SHP77 treated with DMSO at 0.1 percent for 48 hours (cell line): ENCODE data around the gene TAC4.

Experiments
- DNase-seq: peaks from one replicate; lab custom pipeline; 2025; lab: John Stamatoyannopoulos, UW

TAC4 gene

DNA sequence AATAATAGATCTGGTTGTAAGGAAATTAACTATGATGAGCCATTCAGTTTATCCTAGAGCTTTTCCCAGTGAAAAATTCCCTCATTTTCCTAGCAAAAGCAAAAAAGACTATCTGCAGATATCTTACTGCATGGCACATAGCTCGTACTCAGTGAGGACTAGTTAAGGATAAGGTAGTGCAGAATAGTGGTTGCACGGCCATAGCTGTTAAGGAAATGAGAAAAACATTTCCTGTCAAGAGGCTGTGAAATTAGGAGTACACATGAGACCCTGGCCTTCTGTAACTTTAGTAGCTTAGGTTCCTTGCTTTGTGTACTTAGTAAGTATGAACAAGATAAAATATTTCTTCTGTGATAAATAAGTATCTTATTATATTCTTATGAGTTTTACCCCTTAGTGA lies 49.1 kb downstream of the TAC4 start:
- DNase-seq, result no peak

DNA sequence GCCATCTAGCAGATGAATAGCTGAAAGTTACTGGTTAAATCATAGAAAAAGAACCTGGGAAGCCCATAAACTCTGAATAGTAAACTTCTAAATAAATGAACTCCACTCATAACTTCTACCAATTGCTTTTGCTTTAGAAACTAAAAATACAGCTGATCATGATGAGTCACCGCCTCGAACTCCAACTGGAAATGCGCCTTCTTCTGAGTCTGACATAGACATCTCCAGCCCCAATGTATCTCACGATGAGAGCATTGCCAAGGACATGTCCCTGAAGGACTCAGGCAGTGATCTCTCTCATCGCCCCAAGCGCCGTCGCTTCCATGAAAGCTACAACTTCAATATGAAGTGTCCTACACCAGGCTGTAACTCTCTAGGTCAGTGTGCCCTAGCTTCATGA lies 49.7 kb downstream of the TAC4 start:
- DNase-seq, result no peak

DNA sequence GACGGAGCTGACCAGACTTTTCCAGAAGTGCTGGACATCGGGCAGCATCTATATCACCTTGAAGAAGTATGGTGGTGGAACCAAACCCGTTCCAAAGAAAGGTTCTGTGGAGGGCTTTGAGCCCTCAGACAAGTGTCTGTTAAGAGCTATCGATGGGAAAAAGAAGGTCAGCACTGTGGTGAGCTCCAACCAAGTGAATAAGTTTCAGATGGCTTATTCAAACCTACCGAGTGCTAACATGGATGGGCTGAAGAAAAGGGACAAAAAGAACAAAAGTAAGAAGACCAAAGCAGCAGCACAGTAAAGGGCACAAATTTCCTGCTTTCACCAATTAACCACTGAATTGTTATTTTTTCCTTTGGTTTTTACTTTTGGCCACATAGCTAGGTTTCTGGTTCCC lies 52.5 kb downstream of the TAC4 start:
- DNase-seq, result no peak

DNA sequence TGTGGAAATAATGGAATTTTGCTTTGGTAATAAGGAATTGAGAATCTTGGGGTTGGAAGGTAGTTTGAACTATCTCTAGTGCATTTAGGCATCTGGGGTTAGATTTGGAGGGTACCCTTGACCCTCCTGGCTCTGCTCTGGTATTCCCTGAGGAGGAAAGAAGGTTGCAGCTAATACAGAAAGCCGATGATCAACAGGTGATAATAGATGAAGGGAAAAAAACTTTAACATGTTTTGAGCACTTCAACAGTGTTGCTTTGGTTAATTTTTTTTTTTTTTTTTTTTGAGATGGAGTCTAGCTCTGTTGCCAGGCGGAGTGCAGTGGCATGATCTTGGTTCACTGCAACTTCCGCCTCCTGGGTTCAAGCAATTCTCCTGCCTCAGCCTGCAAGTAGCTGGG lies 54.6 kb downstream of the TAC4 start:
- DNase-seq, result no peak

DNA sequence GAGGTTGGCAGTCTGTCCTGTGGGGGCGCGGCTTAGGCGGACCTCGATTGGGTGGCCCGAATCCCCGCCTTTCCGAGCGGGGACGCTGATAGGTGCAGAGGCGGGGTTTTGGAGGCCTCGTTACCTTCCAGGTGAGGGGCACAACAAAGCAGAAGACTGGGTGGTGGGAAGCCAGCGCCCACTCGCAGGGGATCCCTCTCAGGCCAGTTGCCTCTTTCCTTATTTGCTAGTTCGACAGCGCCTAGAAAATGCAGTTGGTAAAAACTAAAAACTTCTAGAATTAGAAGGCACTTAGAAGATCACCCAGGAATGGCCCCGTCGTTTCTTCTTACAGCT lies 58.7 kb downstream of the TAC4 start:
- DNase-seq, result no peak

- DNase-seq, result peak; percentile 100
These were observed 59.2 kb downstream of the TAC4 start, which contains the start of gene KAT7 for GRCh38 chr17:49788478-49789242. TSS of gene KAT7 (plus strand) at chr17:49788681. CDS start at chr17:49788835, 154 bp downstream.
